ENCODE results near the gene ZNF320. TPM values are rescaled to one million over a fixed set of nuclear protein-coding genes. Genes with fewer than 3 reads are reported as not detected.

Gene ZNF320
- 55.5 and 61.4 TPM in 2 replicates for total RNA-seq (2011; cell fraction: chromatin; rRNA removed; ENCODE audit: low replicate concordance)
- total RNA-seq (2011; cell fraction: nucleolus; rRNA removed), result 37.0 and 39.7 TPM in 2 replicates
- total RNA-seq (2011; cell fraction: nucleoplasm; rRNA removed), result 68.2 and 105 TPM in 2 replicates
- total RNA-seq (2014; rRNA removed), result 7.7 and 8.3 TPM in 2 replicates
- 14.6 and 16.1 TPM in 2 replicates for total RNA-seq (2014; rRNA removed; fragmentation: Illumina TruSeq; extraction: Trizol)
- 11.4 and 11.7 TPM in 2 replicates for total RNA-seq (2015; rRNA removed; fragmentation: Illumina TruSeq; extraction: Trizol)
- 11.9 and 14.2 TPM in 2 replicates for total RNA-seq (2021)
- polyA plus RNA-seq (2011; rRNA removed), result 25.4 and 25.6 TPM in 2 replicates
- polyA plus RNA-seq (2011; cell fraction: cytosol; rRNA removed), result 17.0 and 19.1 TPM in 2 replicates
- 30.1 and 33.0 TPM in 2 replicates for polyA plus RNA-seq (2011; cell fraction: nucleus; rRNA removed)
- 6.8 and 8.5 TPM in 2 replicates for polyA plus RNA-seq (2012)
- polyA plus RNA-seq (2014; fragmentation: Illumina TruSeq; extraction: Trizol), result 8.3 and 11.4 TPM in 2 replicates
- 1 to 10 TPM; 5.4 to 6.5 TPM for polyA plus RNA-seq (2014; fragmentation: Nextera tagmentation; extraction: Ambion mirVana)
- 11.0 and 15.6 TPM in 2 replicates for polyA plus RNA-seq (2014; rRNA removed)
- polyA minus RNA-seq (2011; rRNA and poly(A)+ RNA removed), result 12.1 and 14.5 TPM in 2 replicates
- 8.3 and 17.6 TPM in 2 replicates for polyA minus RNA-seq (2011; cell fraction: cytosol; rRNA and poly(A)+ RNA removed)
- polyA minus RNA-seq (2011; cell fraction: nucleus; rRNA and poly(A)+ RNA removed), result 12.3 and 13.2 TPM in 2 replicates
- Bru-seq, nascent RNA, result percentile 97 among the genes with signal in this experiment
- percentile 95 among the genes with signal in this experiment for BruChase-seq, experiment 1, labeled RNA remaining after a 2-hour chase
- percentile 95 among the genes with signal in this experiment for BruChase-seq, experiment 2, labeled RNA remaining after a 6-hour chase
- long read RNA-seq, experiment 1, partial matches to known transcripts, result 6 of 33 reads
- long read RNA-seq, experiment 1, other reads (novel, unspliced or antisense), result 26 of 33 reads
- long read RNA-seq, experiment 2, partial matches to known transcripts, result 0 of 7 reads
- long read RNA-seq, experiment 2, other reads (novel, unspliced or antisense), result 7 of 7 reads
- long read RNA-seq, experiment 3, partial matches to known transcripts, result 0 of 2 reads
- long read RNA-seq, experiment 3, other reads (novel, unspliced or antisense), result 2 of 2 reads

- H3K9ac ChIP-seq (ENCODE audit: insufficient read depth in 1 of 2, low read depth in 2 of 2, low read length in 2 of 2), result peak within 1 kb of the TSS; percentile 97 to 99
- peak within 1 kb of the TSS; percentile 86 for H3K4me2 ChIP-seq (ENCODE audit: insufficient read depth, low read length)
- FAIRE-seq (peak; percentile 96), DNase-seq (ENCODE audit: extremely low read depth in 1 of 4, low spot score in 3 of 4) (peak; percentile 97 to 98 (median 97)), ATAC-seq (peak; percentile 99)
- H3K79me2 ChIP-seq (ENCODE audit: control insufficient read depth, insufficient read depth, low read length), result peaks cover 48% of the 10 kb centered on the region
- POLR2A ChIA-PET, result no interaction called here
- CTCF ChIA-PET (ENCODE audit: low intra/inter-chr PET ratio), result interaction anchor here (0.6 kb wide), 1 partner anchor 39 kb away, joined by 4 read pairs; no protein-coding TSS in a partner anchor
- H3K27ac ChIP-seq (ENCODE audit: extremely low read depth, low read depth, low read length), result peak within 1 kb of the TSS; percentile 92
- intact Hi-C loops (cut with micrococcal nuclease) (loop anchor here (5.0 kb wide), 1 partner anchor 40 kb away; no protein-coding TSS in a partner anchor), in situ Hi-C loops (cut with MboI) (no loop called here)
- H3K9me3 ChIP-seq (replicated peaks; ENCODE audit: control insufficient read depth, insufficient read depth, low read depth, low read length), result no peaks in the 10 kb centered on the region
- peaks cover 25% of the 10 kb centered on the region; the same call in 1 of the 3 replicates for H3K36me3 ChIP-seq (ENCODE audit: control insufficient read depth, insufficient read depth, low read length)
- under 1% methylated on average over 49 of the region's 56 CpGs for WGBS (ENCODE audit: insufficient coverage, low coverage, missing lambda C conversion rate)
- H2AFZ ChIP-seq (ENCODE audit: low read depth, low read length), result peak within 1 kb of the TSS; percentile 80
- H3K27me3 ChIP-seq (ENCODE audit: control insufficient read depth in 2 of 2, insufficient read depth in 2 of 2, low read length in 2 of 2), result no peaks in the 10 kb centered on the region
- no peaks in the 10 kb centered on the region for H3K9me1 ChIP-seq (ENCODE audit: control insufficient read depth, insufficient read depth, low read length)
- no peaks in the 10 kb centered on the region for H4K20me1 ChIP-seq (replicated peaks; ENCODE audit: control insufficient read depth, insufficient read depth, low read length)
- BruUV-seq (replicated peaks), result TSS peak; percentile 77
- H3K4me1 ChIP-seq (replicated peaks in 1 of 2; ENCODE audit: control insufficient read depth in 2 of 2, insufficient read depth in 2 of 2, low read length in 2 of 2), result peaks cover 0 to 21% of the 10 kb centered on the region in 2 experiments; a peak in 4 of 5 replicates
- peak within 1 kb of the TSS; percentile 63 for H3K4me3 ChIP-seq
- TF ChIP-seq RB1 (IDR thresholded peaks at IDR 0.05; ENCODE audit: low read depth) (0 out of 2 replicates have a peak, but pooled peaks have one; percentile 36), FOXK2 (conservative IDR thresholded peaks at IDR 0.05 in 1 of 2, IDR thresholded peaks at IDR 0.05 in 1 of 2; ENCODE audit: low read depth in 2 of 2) (peak; percentile 50 to 61; a peak in 1 of 4 replicates), BHLHE40 (IDR thresholded peaks at IDR 0.05; ENCODE audit: low read length) (peak; percentile 60), TAF9B (IDR thresholded peaks at IDR 0.05; ENCODE audit: partially characterized antibody) (peak; percentile 71), TAF7 (tag; IDR thresholded peaks at IDR 0.05) (peak; percentile 55; the same call in 1 of the 2 replicates), PHB (CRISPR knock-in tag; IDR thresholded peaks at IDR 0.05) (no peak), ZBTB40 (IDR thresholded peaks at IDR 0.05) (peak; percentile 89), ZBTB40 (CRISPR knock-in tag; IDR thresholded peaks at IDR 0.05) (no peak)
Measured at GRCh38 chr19:52897138-52897935, at the start of gene ZNF320. TSS of gene ZNF320 (minus strand) at chr19:52897635. CDS start at chr19:52890255, 7,380 bp downstream.

All from K562 (cell line).